ENCODE results near the gene MYRFL.

Gene MYRFL

DNA sequence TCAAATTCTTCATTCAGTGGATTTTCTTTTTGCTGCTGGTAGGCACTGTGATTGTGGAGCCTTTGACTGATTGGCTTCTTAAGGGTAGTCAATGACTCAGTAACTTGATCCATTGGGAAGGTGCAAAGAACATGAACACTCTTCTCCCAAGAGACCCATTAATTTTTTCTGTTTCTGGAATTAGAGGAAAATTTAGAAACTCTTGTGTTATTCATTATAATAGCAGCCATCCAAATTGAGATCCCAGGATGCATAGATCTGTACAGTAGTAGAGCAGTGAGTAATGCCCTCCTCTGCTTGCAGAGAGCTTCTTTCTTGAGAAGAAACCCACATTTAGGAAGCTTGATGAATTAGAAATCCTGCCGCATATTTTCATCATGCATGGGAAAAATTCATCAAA is 63.9 kb downstream of the MYRFL start:
- ATAC-seq (ENCODE audit: low read depth), result no peak
- no peaks in the 10 kb centered on the region for H3K4me1 ChIP-seq (ENCODE audit: insufficient read depth, poor library complexity, severe bottlenecking)
- H3K27ac ChIP-seq (ENCODE audit: poor library complexity, severe bottlenecking), result no peak overlapping the region
- no peaks in the 10 kb centered on the region for H3K9me3 ChIP-seq (ENCODE audit: severe bottlenecking)
- no peaks in the 10 kb centered on the region for H3K27me3 ChIP-seq (ENCODE audit: insufficient read depth, poor library complexity, severe bottlenecking)
- no peaks in the 10 kb centered on the region for H3K36me3 ChIP-seq (ENCODE audit: low read depth)
- DNase-seq (ENCODE audit: low spot score), result no peak
- no peak overlapping the region for H3K4me3 ChIP-seq (ENCODE audit: severe bottlenecking)
- TF ChIP-seq, protein P1, sequence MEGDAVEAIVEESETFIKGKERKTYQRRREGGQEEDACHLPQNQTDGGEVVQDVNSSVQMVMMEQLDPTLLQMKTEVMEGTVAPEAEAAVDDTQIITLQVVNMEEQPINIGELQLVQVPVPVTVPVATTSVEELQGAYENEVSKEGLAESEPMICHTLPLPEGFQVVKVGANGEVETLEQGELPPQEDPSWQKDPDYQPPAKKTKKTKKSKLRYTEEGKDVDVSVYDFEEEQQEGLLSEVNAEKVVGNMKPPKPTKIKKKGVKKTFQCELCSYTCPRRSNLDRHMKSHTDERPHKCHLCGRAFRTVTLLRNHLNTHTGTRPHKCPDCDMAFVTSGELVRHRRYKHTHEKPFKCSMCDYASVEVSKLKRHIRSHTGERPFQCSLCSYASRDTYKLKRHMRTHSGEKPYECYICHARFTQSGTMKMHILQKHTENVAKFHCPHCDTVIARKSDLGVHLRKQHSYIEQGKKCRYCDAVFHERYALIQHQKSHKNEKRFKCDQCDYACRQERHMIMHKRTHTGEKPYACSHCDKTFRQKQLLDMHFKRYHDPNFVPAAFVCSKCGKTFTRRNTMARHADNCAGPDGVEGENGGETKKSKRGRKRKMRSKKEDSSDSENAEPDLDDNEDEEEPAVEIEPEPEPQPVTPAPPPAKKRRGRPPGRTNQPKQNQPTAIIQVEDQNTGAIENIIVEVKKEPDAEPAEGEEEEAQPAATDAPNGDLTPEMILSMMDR (IDR thresholded peaks at IDR 0.05; ENCODE audit: poor library complexity, severe bottlenecking), result no peak

DNA sequence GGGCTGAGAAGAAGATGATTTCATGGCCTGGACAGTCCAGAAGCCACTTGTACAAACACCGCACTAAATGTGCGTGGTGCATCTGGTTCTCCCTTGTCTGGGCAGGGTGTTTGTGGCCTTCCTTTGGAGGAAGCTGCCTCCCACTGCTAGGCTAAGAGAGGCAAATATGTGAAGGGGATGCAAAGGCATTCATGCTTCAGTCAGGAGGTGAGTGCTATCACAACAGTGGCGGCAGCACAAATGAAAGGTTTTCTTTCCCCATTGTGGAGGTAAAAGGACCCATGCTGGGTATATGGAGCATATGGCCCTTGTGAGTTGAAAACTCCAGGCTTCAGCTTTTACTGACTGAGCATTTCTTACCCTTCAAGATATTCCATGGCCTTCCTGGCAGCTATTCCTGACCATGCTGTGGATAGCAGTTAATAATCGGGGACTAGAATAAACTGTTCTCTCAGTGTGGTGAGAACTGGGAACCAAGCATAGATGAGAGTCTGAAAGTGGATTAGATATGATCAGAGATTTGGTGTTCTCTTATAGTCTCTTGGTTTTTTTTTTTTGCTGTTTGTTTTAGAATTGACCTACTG is 69.9 kb downstream of the MYRFL start:
- TF ChIP-seq, protein P1 (IDR thresholded peaks at IDR 0.05; ENCODE audit: poor library complexity, severe bottlenecking), result no peak
- DNase-seq (ENCODE audit: low spot score) (no peak), ATAC-seq (ENCODE audit: low read depth) (no peak)
- H3K27ac ChIP-seq (ENCODE audit: poor library complexity, severe bottlenecking), result no peak overlapping the region
- no peaks in the 10 kb centered on the region for H3K9me3 ChIP-seq (ENCODE audit: severe bottlenecking)
- H3K27me3 ChIP-seq (ENCODE audit: insufficient read depth, poor library complexity, severe bottlenecking), result no peaks in the 10 kb centered on the region
- no peak overlapping the region for H3K4me3 ChIP-seq (ENCODE audit: severe bottlenecking)
- H3K4me1 ChIP-seq (ENCODE audit: insufficient read depth, poor library complexity, severe bottlenecking), result peaks cover 8% of the 10 kb centered on the region
- H3K36me3 ChIP-seq (ENCODE audit: low read depth), result no peaks in the 10 kb centered on the region

DNA sequence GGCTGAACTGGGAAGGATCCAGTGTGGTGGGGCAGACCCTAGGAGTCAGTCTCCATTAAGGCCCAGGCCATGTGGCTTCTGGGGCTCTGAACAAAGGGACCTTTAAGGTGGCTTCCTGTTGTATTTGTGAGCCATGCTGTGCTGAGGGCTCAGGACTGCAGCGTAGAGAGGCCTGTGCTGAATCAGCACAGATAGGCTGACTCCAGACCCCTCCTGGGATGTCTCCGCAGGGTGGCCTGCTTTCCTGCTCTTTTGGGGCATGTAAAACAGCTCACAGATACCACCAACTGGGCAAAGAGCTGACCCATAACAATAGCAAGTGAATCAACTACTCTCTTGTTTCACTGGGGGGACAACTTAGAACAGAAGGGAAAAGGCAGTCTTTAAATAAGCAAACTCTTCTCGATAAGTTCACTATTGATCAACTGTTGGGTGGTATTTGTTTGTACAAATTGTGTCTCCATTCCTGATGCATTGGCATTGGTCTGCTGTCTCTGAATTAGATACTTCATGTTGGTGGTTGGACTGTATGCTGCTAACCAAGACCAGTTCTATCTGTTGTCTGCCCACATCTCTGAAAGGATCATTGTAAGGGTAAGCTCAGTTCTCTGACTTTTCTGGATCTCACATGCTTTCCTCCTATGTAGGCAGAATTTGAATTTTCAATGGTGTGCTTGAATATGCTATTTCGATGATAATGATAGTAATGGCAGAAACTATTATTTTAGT is 71.8 kb downstream of the MYRFL start:
- DNase-seq (ENCODE audit: low spot score) (no peak), ATAC-seq (ENCODE audit: low read depth) (no peak)
- Histone ChIP-seq H3K27ac (ENCODE audit: poor library complexity, severe bottlenecking) (no peak overlapping the region), H3K9me3 (ENCODE audit: severe bottlenecking) (no peaks in the 10 kb centered on the region), H3K4me3 (ENCODE audit: severe bottlenecking) (no peak overlapping the region), H3K27me3 (ENCODE audit: insufficient read depth, poor library complexity, severe bottlenecking) (no peaks in the 10 kb centered on the region), H3K4me1 (ENCODE audit: insufficient read depth, poor library complexity, severe bottlenecking) (peaks cover 16% of the 10 kb centered on the region), H3K36me3 (ENCODE audit: low read depth) (no peaks in the 10 kb centered on the region)
- TF ChIP-seq, protein P1 (IDR thresholded peaks at IDR 0.05; ENCODE audit: poor library complexity, severe bottlenecking), result no peak

DNA sequence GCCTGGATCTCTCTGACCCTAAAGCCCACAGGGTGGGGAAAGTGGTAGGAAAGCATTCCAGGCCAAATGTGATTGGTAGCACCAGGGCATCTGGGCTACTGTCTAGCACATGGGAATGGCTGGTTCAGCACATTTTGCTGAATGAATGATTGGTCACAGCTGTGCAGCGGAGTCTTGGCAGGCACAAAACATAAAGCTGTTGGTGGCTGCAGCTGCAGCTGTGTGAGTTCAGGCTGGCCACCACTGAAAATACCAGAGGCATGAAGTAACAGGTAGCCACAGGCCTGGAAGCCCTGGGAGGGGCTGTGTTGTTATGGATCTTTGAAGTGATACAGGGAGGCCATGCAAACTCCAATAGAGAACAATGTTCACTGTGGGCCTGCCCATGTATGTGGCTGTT is 72.7 kb downstream of the MYRFL start:
- H3K4me1 ChIP-seq (ENCODE audit: insufficient read depth, poor library complexity, severe bottlenecking), result peaks cover 16% of the 10 kb centered on the region
- DNase-seq (ENCODE audit: low spot score) (no peak), ATAC-seq (ENCODE audit: low read depth) (peak; percentile 91)
- TF ChIP-seq, protein P1 (IDR thresholded peaks at IDR 0.05; ENCODE audit: poor library complexity, severe bottlenecking), result no peak
- H3K9me3 ChIP-seq (ENCODE audit: severe bottlenecking), result no peaks in the 10 kb centered on the region
- no peaks in the 10 kb centered on the region for H3K36me3 ChIP-seq (ENCODE audit: low read depth)
- no peak overlapping the region for H3K4me3 ChIP-seq (ENCODE audit: severe bottlenecking)
- H3K27me3 ChIP-seq (ENCODE audit: insufficient read depth, poor library complexity, severe bottlenecking), result no peaks in the 10 kb centered on the region
- H3K27ac ChIP-seq (ENCODE audit: poor library complexity, severe bottlenecking), result no peak overlapping the region

DNA sequence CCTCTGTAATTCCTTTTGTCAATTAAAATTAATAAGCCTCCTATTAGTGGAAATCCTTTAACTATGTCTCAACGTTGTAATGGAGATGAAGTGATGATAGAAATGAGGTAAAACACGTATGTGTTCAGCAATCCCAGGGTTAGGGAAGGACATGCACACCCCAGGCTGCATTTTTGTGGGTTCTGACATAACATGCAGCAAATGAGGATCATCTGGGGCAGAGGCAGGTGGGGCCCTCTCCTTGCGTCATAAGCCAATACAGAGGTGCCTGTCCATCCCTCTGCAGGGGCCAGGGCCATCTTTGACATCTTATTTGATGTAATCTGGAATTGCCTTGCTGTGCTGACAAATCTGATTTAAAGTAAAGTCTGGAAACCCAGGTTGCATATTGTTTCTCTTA is 73.2 kb downstream of the MYRFL start:
- no peaks in the 10 kb centered on the region for H3K27me3 ChIP-seq (ENCODE audit: insufficient read depth, poor library complexity, severe bottlenecking)
- ATAC-seq (ENCODE audit: low read depth), result peak; percentile 22; the same call in 1 of the 3 replicates
- no peak overlapping the region for H3K27ac ChIP-seq (ENCODE audit: poor library complexity, severe bottlenecking)

More for the DNA sequence above, 73.2 kb downstream of the MYRFL start:
- Histone ChIP-seq H3K4me1 (ENCODE audit: insufficient read depth, poor library complexity, severe bottlenecking) (peaks cover 16% of the 10 kb centered on the region), H3K9me3 (ENCODE audit: severe bottlenecking) (no peaks in the 10 kb centered on the region), H3K36me3 (ENCODE audit: low read depth) (no peaks in the 10 kb centered on the region), H3K4me3 (ENCODE audit: severe bottlenecking) (no peak overlapping the region)
- no peak for DNase-seq (ENCODE audit: low spot score)
- TF ChIP-seq, protein P1 (IDR thresholded peaks at IDR 0.05; ENCODE audit: poor library complexity, severe bottlenecking), result no peak

Data from RWPE2 (cell line).